HL-60/S4 treated with retinoic acid at 250 ng/mL for 4 days and 3 days (cell line): Measurements from ENCODE around the gene MKNK2.

Experiments
- in situ Hi-C: fragments of 300-500 bp; cut with MboI; formaldehyde crosslinking; loops from 2 replicates; pipeline ENCODE4 v1.7.0; 2022; ENCODE audit warnings: low sequenced_read_pairs

The MKNK2 gene

GRCh38 chr19:2033115-2033824 lies 17.8 kb downstream of the MKNK2 start:
- in situ Hi-C loops: no loop called here

- in situ Hi-C loops: no loop called here
Observed at GRCh38 chr19:2032296-2032941, 18.6 kb downstream of the MKNK2 start.

DNA sequence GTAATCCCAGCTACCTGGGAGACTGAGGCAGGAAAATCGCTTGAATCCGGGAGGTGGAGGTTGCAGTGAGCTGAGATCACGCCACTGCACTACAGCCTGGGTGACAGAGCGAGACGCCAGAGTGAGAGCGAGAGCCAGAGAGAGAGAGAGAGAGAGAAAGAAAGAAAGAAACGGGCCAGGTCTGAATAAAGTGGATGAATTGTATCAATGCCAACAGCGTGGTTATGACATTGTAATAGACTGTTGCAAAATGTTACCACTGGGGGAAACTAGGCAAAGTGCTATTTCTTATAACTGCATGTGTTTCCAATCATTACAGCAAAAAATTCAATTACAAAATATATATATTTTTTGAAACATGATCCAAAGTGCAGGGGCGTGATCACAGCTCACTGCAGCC lies 23.7 kb downstream of the MKNK2 start:
- in situ Hi-C loops: no loop called here

DNA sequence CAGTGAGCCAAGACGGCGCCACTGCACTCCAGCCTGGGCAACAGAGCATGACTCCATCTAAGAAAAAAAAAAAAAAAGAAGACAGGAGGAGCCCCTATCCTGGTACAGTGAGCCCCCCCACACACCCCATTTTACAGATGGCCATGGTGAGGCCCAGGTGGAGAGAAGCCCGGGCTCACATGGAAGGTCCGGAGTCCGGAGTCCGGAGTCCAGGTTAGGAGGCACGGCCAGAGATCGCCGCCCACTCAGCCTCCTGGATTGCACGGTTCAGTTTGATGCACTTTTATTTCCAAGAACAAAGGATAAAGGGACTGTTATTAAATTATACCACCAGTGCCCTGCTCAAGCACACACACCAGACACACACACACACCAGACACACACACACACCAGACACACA lies 24.3 kb downstream of the MKNK2 start:
- in situ Hi-C loops: no loop called here

DNA sequence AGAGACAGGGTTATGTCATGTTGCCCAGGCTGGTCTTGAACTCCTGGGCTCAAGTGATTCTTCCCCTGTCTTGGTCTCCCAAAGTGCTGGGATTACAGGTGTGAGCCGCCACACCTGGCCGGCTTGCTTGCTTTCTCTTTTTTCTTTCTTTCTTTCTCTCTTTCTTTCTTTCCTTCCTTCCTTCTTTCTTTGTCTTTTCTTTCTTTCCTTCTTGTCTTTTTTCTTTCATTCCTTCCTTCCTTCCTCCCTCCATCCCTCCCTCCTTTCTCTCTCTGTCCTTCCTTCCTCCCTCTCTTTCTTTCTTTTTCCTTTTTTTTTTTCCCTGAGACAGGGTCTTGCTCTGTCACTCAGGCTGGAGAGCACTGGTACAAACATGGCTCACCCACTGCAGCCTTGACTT lies 28.8 kb downstream of the MKNK2 start:
- in situ Hi-C loops: no loop called here

- in situ Hi-C loops: no loop called here
Observed at GRCh38 chr19:2021453-2022140, 29.4 kb downstream of the MKNK2 start.

GRCh38 chr19:2018752-2019151 lies 32.3 kb downstream of the MKNK2 start:
- in situ Hi-C loops: no loop called here

- in situ Hi-C loops: no loop called here
Observed at GRCh38 chr19:2016041-2016807, 34.8 kb downstream of the MKNK2 start.

GRCh38 chr19:2015608-2015950 lies 35.5 kb downstream of the MKNK2 start, which contains the start of gene BTBD2:
Gene BTBD2, minus strand, starts transcription at chr19:2015714. Its CDS starts 11 bp downstream, at chr19:2015703.
- in situ Hi-C loops: no loop called here

GRCh38 chr19:2014731-2015607 lies 36.1 kb downstream of the MKNK2 start:
- in situ Hi-C loops: no loop called here

GRCh38 chr19:2014131-2014571 lies 36.9 kb downstream of the MKNK2 start:
- in situ Hi-C loops: no loop called here

DNA sequence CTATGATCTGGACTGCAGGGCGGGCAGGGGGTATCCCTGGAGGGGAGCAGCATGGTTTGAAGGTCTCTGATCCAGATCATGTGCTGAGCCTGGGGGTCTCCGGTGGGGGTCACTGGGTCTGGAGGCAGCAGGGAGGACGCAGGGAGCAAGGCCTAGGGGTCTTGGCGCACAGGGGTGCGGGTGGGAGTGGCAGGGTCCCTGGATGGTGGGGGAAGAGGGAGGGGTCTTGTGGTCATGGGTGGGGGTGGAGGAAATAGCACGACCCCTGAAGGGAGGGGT lies 37.4 kb downstream of the MKNK2 start:
- in situ Hi-C loops: no loop called here

DNA sequence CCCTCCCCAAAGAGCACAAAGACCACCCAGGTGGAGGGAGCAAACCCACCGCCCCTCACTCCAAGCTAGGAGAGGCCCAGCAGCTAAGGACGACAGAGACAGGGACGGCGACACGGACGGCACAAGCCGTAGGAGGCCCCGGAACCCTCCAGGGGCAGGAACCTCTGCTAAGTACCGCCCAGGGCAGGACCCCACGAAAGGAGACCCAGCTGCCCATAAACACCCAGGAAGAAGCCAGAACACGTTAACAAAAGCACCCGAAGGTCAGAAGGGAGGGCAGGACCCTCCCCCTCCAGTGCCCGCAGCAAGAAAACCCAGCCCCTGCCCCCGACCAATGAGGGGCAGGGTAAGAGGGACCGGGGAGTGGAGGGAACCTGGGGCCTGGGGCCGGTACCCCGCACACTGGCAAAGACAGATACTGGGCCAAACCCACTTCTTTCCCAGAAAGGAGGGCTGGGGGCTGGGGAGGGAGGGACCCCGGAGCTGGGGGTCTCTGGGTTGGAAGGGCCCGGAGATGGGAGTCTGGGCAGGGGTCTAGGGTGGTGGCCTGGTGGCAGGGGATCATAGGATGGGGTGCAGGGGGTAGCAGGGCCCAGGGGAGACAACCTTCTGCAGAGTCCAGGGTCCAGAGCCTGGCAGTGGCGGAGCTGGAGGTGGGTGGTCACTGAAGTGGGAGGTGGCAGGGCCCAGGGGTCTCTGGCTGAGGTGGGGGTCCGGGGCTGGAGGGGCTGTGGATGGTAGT lies 37.9 kb downstream of the MKNK2 start:
- in situ Hi-C loops: no loop called here

DNA sequence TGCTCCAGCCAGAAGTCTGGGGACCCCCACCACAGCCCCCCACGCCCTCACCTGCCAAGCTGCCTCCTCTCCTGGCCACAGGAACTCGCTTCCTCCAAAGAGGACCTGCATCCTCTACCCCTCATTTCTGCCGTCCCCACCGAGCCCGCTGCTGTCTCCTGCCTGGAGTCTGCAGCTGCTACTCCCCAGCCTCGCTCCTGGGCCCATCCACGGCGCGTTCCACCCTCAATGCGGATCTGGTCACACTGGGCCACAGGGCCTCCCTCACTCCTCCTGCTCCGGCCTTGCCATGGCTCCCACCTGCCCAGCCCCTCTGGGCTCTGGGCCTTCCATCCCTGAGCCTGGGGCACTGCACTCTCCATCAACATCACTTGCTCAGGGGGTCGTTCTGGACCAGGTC lies 39.9 kb downstream of the MKNK2 start:
- in situ Hi-C loops: no loop called here

DNA sequence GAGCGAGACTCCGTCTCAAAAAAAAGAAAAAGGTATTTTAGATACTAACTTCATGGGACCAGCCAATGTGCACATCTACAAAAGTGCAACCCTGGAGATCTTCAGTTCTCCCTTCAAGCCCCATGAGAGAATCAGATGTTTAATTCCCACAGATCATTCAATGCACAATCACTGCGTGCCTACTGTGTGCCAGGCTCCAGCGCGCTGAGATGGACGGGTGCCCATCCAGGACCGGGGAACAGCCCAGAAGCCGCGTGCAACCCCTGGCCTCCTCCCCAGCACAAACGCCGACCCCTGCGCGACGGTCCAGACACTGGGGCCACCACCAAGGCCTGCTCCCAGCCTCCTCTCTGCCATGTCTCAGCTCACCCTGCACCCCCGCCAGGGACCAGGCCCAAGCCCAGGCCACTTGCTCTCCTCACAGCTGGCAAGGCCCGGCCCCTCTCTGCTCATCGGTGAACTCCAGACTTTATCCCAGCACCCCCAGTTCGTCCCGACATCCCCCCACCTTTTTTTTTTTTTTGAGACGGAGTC lies 40.8 kb downstream of the MKNK2 start:
- in situ Hi-C loops: no loop called here

- in situ Hi-C loops: no loop called here
Observed at GRCh38 chr19:2003874-2004273, 47.2 kb downstream of the MKNK2 start.

DNA sequence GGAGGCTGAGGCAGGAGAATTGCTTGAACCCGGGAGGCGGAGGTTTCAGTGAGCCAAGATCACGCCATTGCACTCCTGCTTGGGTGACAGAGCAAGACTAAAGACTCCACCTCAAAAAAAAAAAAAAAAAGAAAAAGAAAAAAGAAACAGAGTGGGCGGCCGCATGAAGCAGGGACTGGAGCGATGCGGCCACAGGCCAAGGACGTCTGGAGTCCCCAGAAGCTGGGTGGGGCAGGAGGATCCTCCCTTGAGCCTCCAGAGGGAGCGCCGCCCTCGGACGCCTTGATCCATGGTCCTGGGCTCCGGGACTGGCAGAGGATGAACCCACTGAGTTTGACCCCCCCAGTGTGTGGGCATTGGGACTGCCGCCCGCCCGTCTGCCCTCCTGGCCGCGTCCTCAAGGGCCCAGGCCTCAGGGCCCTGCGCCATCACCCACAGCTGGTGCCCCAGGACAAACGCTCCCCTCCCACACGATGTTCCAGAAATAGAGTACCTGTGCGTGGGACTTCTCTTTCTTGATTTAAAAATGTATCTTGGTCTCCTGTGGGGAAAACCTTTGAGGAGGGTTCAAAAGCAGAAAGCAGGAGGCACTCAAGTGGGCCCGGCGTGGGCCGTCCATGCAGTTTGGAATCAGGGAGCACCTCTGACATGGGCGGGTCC lies 51.1 kb downstream of the MKNK2 start:
- in situ Hi-C loops: no loop called here

- in situ Hi-C loops: no loop called here
Observed at GRCh38 chr19:1998712-1999708, 52.0 kb downstream of the MKNK2 start.
